IMR-90 (cell line): ENCODE measurements around the gene CPNE4. TPM values are rescaled to one million over a fixed set of nuclear protein-coding genes. Genes with fewer than 3 reads are reported as not detected.

Experiments
- ATAC-seq: fragments of 200-7000 bp; cut with Tn5 transposase; 2 replicates; pipeline ENCODE4 v1.9.1; 2020; ENCODE audit warnings: low read depth, mild to moderate bottlenecking, moderate library complexity
- BruUV-seq: library from RNA; stranded (reverse); fragments of 400-500 nt; replicated peaks from 2 replicates; lab custom pipeline; 2021; lab: Mats Ljungman, UMichigan
- CTCF ChIA-PET: fragments of 300-600 bp; formaldehyde crosslinking; extraction: SDS; loops from one replicate; lab custom pipeline; 2021; ENCODE audit warnings: antibody characterized with exemption; lab: Yijun Ruan, JAX
- POLR2A ChIA-PET: fragments of 300-600 bp; sonication (Branson Sonifier 250); formaldehyde crosslinking; loops from one replicate; lab custom pipeline; 2022; ENCODE audit warnings: antibody characterized with exemption; ENCODE audit not compliant: unreplicated experiment; lab: Charles Lee
- DNase-seq: peaks from one replicate; pipeline ENCODE4 v3.0.0; 2013
- H2AFZ ChIP-seq: replicated peaks from 2 replicates; pipeline ENCODE3; 2013; ENCODE audit warnings: low read length, mild to moderate bottlenecking; ENCODE audit not compliant: poor library complexity
- H2AK5ac ChIP-seq: 2 replicates; pipeline ENCODE4 v1.6.1; 2013; ENCODE audit warnings: low read depth, low read length, inconsistent platforms
- H2AK9ac ChIP-seq: replicated peaks from 2 replicates; pipeline ENCODE3; 2013; ENCODE audit warnings: mild to moderate bottlenecking, low read depth, low read length, moderate library complexity; ENCODE audit not compliant: poor library complexity
- H2BK120ac ChIP-seq: 2 replicates; pipeline ENCODE4 v1.6.1; 2013; ENCODE audit warnings: low read depth, low read length, inconsistent platforms
- H2BK15ac ChIP-seq: 3 replicates; pipeline ENCODE4 v1.6.1; 2013; ENCODE audit warnings: low read depth, low read length, inconsistent platforms
- H2BK20ac ChIP-seq: 2 replicates; pipeline ENCODE4 v1.6.1; 2013; ENCODE audit warnings: low read depth, mild to moderate bottlenecking, inconsistent platforms, low read length, moderate library complexity
- H2BK5ac ChIP-seq: 2 replicates; pipeline ENCODE4 v1.6.1; 2013; ENCODE audit warnings: mild to moderate bottlenecking, low read depth, low read length, inconsistent platforms; ENCODE audit not compliant: poor library complexity, severe bottlenecking
- H3K14ac ChIP-seq: replicated peaks from 2 replicates; pipeline ENCODE4 v1.6.1; 2013; ENCODE audit warnings: low read depth, low read length, inconsistent platforms
- H3K18ac ChIP-seq: 2 replicates; pipeline ENCODE4 v1.6.1; 2013; ENCODE audit warnings: low read depth, low read length, control low read depth
- H3K23ac ChIP-seq: 2 replicates; pipeline ENCODE4 v1.6.1; 2013; ENCODE audit warnings: low read depth, low read length, inconsistent platforms
- H3K27ac ChIP-seq: 2 replicates; pipeline ENCODE4 v1.5.1; 2013; ENCODE audit warnings: mild to moderate bottlenecking, control low read depth, low read length; ENCODE audit not compliant: insufficient read depth
- H3K27me3 ChIP-seq: 2 replicates; pipeline ENCODE4 v1.6.1; 2013; ENCODE audit warnings: low read length; ENCODE audit not compliant: control insufficient read depth, insufficient read depth
- H3K36me3 ChIP-seq: 2 replicates; pipeline ENCODE4 v1.6.1; 2013; ENCODE audit warnings: low read length, mixed read lengths; ENCODE audit not compliant: control insufficient read depth, insufficient read depth
- H3K4ac ChIP-seq: 2 replicates; pipeline ENCODE4 v1.6.1; 2013; ENCODE audit warnings: low read depth, low read length, inconsistent platforms
- H3K4me1 ChIP-seq: 2 replicates; pipeline ENCODE4 v1.6.1; 2013; ENCODE audit warnings: low read length, mixed read lengths; ENCODE audit not compliant: control insufficient read depth, insufficient read depth
- H3K4me2 ChIP-seq: 2 replicates; pipeline ENCODE4 v1.6.1; 2013; ENCODE audit warnings: low read depth, mild to moderate bottlenecking, control low read depth, low read length, moderate library complexity
- H3K4me3 ChIP-seq: 2 replicates; pipeline ENCODE4 v1.5.1; 2013; ENCODE audit warnings: low read depth, mild to moderate bottlenecking, control low read depth, low read length, moderate library complexity; ENCODE audit not compliant: insufficient read depth
- H3K56ac ChIP-seq: 2 replicates; pipeline ENCODE4 v1.6.1; 2013; ENCODE audit warnings: low read length, inconsistent platforms; ENCODE audit not compliant: insufficient read depth; ENCODE audit errors: extremely low read depth
- H3K79me1 ChIP-seq, 2 experiments: 2 replicates each; pipeline ENCODE4 v1.6.1; 2013; ENCODE audit warnings: low read length in 2 of 2, inconsistent platforms in 1 of 2, low read depth in 1 of 2
- H3K9ac ChIP-seq: 2 replicates; pipeline ENCODE4 v1.6.1; 2013; ENCODE audit warnings: low read depth, low read length, control low read depth
- H3K9me1 ChIP-seq: 2 replicates; pipeline ENCODE4 v1.6.1; 2013; ENCODE audit warnings: low read length, inconsistent platforms; ENCODE audit not compliant: insufficient read depth
- H3K9me3 ChIP-seq: 2 replicates; pipeline ENCODE4 v1.6.1; 2013; ENCODE audit warnings: low read length; ENCODE audit not compliant: control insufficient read depth, insufficient read depth
- H4K20me1 ChIP-seq: 2 replicates; pipeline ENCODE4 v1.6.1; 2013; ENCODE audit warnings: low read length, inconsistent platforms; ENCODE audit not compliant: insufficient read depth
- H4K5ac ChIP-seq: 2 replicates; pipeline ENCODE4 v1.6.1; 2013; ENCODE audit warnings: mild to moderate bottlenecking, low read depth, low read length, control low read depth
- H4K8ac ChIP-seq, 2 experiments: 2 replicates each; pipeline ENCODE4 v1.6.1; 2013; ENCODE audit warnings: low read depth in 2 of 2, low read length in 2 of 2, control low read depth in 1 of 2, inconsistent platforms in 1 of 2
- H4K91ac ChIP-seq: 2 replicates; pipeline ENCODE4 v1.6.1; 2013; ENCODE audit warnings: low read depth, low read length, inconsistent platforms; ENCODE audit not compliant: insufficient read depth
- CEBPB ChIP-seq: IDR thresholded peaks from 2 replicates; pipeline ENCODE4 v1.6.1; 2012; ENCODE audit warnings: low read depth, low read length, improper control_type of control experiment
- FOS ChIP-seq: fragments of 150-350 bp; IDR thresholded peaks from 2 replicates; pipeline ENCODE4 v1.6.1; 2016; ENCODE audit warnings: low read depth, low read length
- RAD21 ChIP-seq: IDR thresholded peaks from 2 replicates; pipeline ENCODE4 v1.6.1; 2012; ENCODE audit warnings: low read length, improper control_type of control experiment
- SMC3 ChIP-seq: fragments of 150-350 bp; IDR thresholded peaks from 2 replicates; pipeline ENCODE4 v1.6.1; 2016; ENCODE audit warnings: low read depth, mild to moderate bottlenecking, antibody characterized with exemption, low read length, moderate library complexity
- dilution Hi-C: fragments of 300-500 bp; cut with HindIII; formaldehyde crosslinking; loops from one replicate; pipeline ENCODE4 v1.14.3; 2018; ENCODE audit warnings: low sequenced_read_pairs; ENCODE audit not compliant: unreplicated experiment
- in situ Hi-C: fragments of 300-500 bp; cut with MboI; formaldehyde crosslinking; loops from 3 replicates; pipeline ENCODE4 v1.14.3; 2019; ENCODE audit warnings: low sequenced_read_pairs, inconsistent platforms, mixed read lengths
- intact Hi-C: fragments of 100-400 bp; cut with micrococcal nuclease; formaldehyde crosslinking; loops from 2 replicates; pipeline ENCODE4 v1.10.0; 2022
- polyA plus RNA-seq, 3 experiments: library from polyadenylated mRNA; depleted of rRNA; stranded (reverse); fragments of >200 nt; gene quantifications; 2 replicates each; pipeline ENCODE4 v1.2.3, GENCODE V29; 2012; ENCODE audit warnings: low replicate concordance in 1 of 3
- total RNA-seq: library from RNA; depleted of rRNA; stranded (reverse); fragments of >200 nt; gene quantifications from 2 replicates; pipeline ENCODE4 v1.2.3, GENCODE V29; 2012

Gene CPNE4
- total and polyA plus RNA-seq, 2 of the 4 experiments (the other 2 are of a cell fraction), result not detected

DNA sequence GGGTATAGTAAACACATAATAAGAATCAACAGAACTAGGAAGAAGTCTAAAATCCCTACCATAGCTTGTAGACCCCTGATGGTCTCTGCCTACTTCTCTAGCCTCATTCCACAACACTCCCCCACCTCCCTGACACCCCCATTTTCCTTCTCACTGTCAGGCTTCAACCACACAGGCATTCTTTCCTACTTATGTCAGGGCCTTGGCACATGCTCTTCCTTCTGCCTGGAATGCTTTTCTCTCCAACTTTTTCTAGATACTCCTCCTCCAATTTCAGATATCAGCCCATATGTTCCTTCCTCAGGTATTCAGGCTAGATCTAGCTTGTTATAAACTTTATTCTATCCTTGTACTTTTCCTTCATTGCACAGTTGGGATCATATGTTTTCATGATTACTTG, 426.1 kb downstream of the CPNE4 start:
- BruUV-seq, result no TSS peak
- Histone ChIP-seq H4K20me1 (no peaks in the 10 kb centered on the region), H3K9me1 (no peaks in the 10 kb centered on the region), H2BK20ac (no peak overlapping the region), H3K4ac (no peak overlapping the region), H4K91ac (no peak overlapping the region), H3K23ac (no peak overlapping the region), H3K27me3 (no peaks in the 10 kb centered on the region), H3K14ac (no peak overlapping the region), H3K4me3 (no peak overlapping the region), H3K79me1 (no peaks in the 10 kb centered on the region), H3K36me3 (no peaks in the 10 kb centered on the region), H2AK5ac (no peak overlapping the region), H3K4me2 (no peak overlapping the region), H4K5ac (no peak overlapping the region), H3K9me3 (no peaks in the 10 kb centered on the region), H3K27ac (no peak overlapping the region), H2BK120ac (no peak overlapping the region), H2AFZ (no peak overlapping the region), H3K9ac (no peak overlapping the region), H2BK5ac (no peak overlapping the region), H2BK15ac (no peak overlapping the region), H3K18ac (no peak overlapping the region), H3K56ac (no peak overlapping the region), H3K4me1 (no peaks in the 10 kb centered on the region), H2AK9ac (no peak overlapping the region), H4K8ac (no peak overlapping the region)
- in situ Hi-C loops, result no loop called here
- dilution Hi-C loops, result no loop called here
- intact Hi-C loops, result no loop called here
- DNase-seq (no peak), ATAC-seq (no peak)
- CTCF ChIA-PET, result no interaction called here
- TF ChIP-seq FOS, result no peak
- TF ChIP-seq SMC3, result no peak
- TF ChIP-seq CEBPB, result no peak
- TF ChIP-seq RAD21, result no peak
- POLR2A ChIA-PET, result no interaction called here
